Stimulated activated CD8-positive, alpha-beta memory T cell treated with anti-CD3 and anti-CD28 coated beads, Interleukin-2, amount 100 ng/mL, for 48 hours (primary cell): ENCODE results near the gene HCLS1.
"Not testable (repeated sequence)": the region's sequence is repeated elsewhere in the genome, so short reads cannot be mapped to it uniquely, and the experiment has no call there.

ENCODE experiments used
- DNase-seq, 2 donors: peaks; one replicate each; pipeline ENCODE4 v3.0.0-alpha.2; 2020; ENCODE audit warnings: low read depth in 2 of 2

Gene HCLS1

GRCh38 chr3:121598564-121598963 lies 62.1 kb downstream of the HCLS1 start:
- DNase-seq: no peak

GRCh38 chr3:121595765-121596406 lies 64.8 kb downstream of the HCLS1 start:
- no peak for DNase-seq

GRCh38 chr3:121594850-121595249 lies 65.9 kb downstream of the HCLS1 start:
- no peak for DNase-seq

GRCh38 chr3:121593806-121594205 lies 66.9 kb downstream of the HCLS1 start:
- not testable (repeated sequence) for DNase-seq

- no peak for DNase-seq
Measured at GRCh38 chr3:121592856-121593702, 67.6 kb downstream of the HCLS1 start, which contains the start of gene FBXO40. TSS of gene FBXO40 (plus strand) at chr3:121593379. CDS start at chr3:121620576, 27,197 bp downstream.

- no peak for DNase-seq
Measured at GRCh38 chr3:121584418-121584817, 76.3 kb downstream of the HCLS1 start.

- no peak for DNase-seq
Measured at GRCh38 chr3:121581691-121582090, 79.0 kb downstream of the HCLS1 start.
